Thoracic aorta (tissue), 2 donors: ENCODE results near the gene DNASE2B. TPM values are rescaled to one million over a fixed set of nuclear protein-coding genes. Genes with fewer than 3 reads are reported as not detected.

ENCODE experiments used
- ATAC-seq: fragments of 150-250 bp; one replicate; pipeline ENCODE4 v1.8.0; 2017; ENCODE audit warnings: low read depth; ENCODE audit not compliant: insufficient number of reproducible peaks, low FRiP score
- DNase-seq: peaks from one replicate; pipeline ENCODE4 v3.0.0-alpha.2; 2020; ENCODE audit warnings: low spot score
- H3K27ac ChIP-seq, 2 donors: fragments of 200-600 bp; sonication (generic); 1 replicate in 1 of 2; 2 replicates in 1 of 2; pipeline ENCODE4 v1.5.1; 2016; ENCODE audit warnings: mild to moderate bottlenecking in 2 of 2, moderate library complexity in 2 of 2
- H3K27me3 ChIP-seq: fragments of 200-600 bp; sonication (generic); replicated peaks from 2 replicates; pipeline ENCODE4 v1.6.0; 2016; ENCODE audit warnings: mild to moderate bottlenecking; ENCODE audit not compliant: insufficient read depth
- H3K36me3 ChIP-seq: fragments of 200-600 bp; sonication (generic); one replicate; pipeline ENCODE4 v1.5.1; 2016
- H3K4me1 ChIP-seq, 2 donors: fragments of 200-600 bp; sonication (generic); 1 replicate in 1 of 2; 2 replicates in 1 of 2; pipeline versions ENCODE4 v1.5.1 to v1.6.0; 2016; ENCODE audit warnings: low read depth in 2 of 2, mild to moderate bottlenecking in 1 of 2; ENCODE audit not compliant: control insufficient read depth in 1 of 2
- H3K4me3 ChIP-seq: fragments of 200-600 bp; sonication (generic); 2 replicates; pipeline ENCODE4 v1.5.1; 2016; ENCODE audit warnings: mild to moderate bottlenecking
- H3K9me3 ChIP-seq: fragments of 200-600 bp; sonication (generic); 2 replicates; pipeline ENCODE4 v1.5.1; 2016
- CTCF ChIP-seq: fragments of 200-600 bp; sonication (generic); IDR thresholded peaks from one replicate; pipeline ENCODE4 v1.5.1; 2019; ENCODE audit warnings: antibody characterized with exemption
- total RNA-seq, 2 donors: library from RNA; depleted of rRNA; stranded (reverse); fragments of >200 nt; gene quantifications; one replicate each; pipeline versions ENCODE4 v1.1.0 to v1.2.3, GENCODE V29; 2016

The DNASE2B gene
- total RNA-seq, 2 donors from 2014 or later = not detected

- no peak for TF ChIP-seq CTCF
- no peaks in the 10 kb centered on the region for H3K27me3 ChIP-seq
- H3K4me3 ChIP-seq = no peak overlapping the region
- no peaks in the 10 kb centered on the region for H3K9me3 ChIP-seq
- H3K36me3 ChIP-seq = no peaks in the 10 kb centered on the region
- H3K4me1 ChIP-seq = no peaks in the 10 kb centered on the region
- DNase-seq (no peak), ATAC-seq (no peak)
- H3K27ac ChIP-seq = no peak overlapping the region
Observed at GRCh38 chr1:84387480-84388163, 10.7 kb upstream of the DNASE2B start.

GRCh38 chr1:84390226-84390625, 8.1 kb upstream of the DNASE2B start:
- no peak for TF ChIP-seq CTCF
- ATAC-seq (no peak), DNase-seq (no peak)
- Histone ChIP-seq H3K27ac (no peak overlapping the region), H3K36me3 (no peaks in the 10 kb centered on the region), H3K9me3 (no peaks in the 10 kb centered on the region), H3K27me3 (no peaks in the 10 kb centered on the region), H3K4me1 (no peaks in the 10 kb centered on the region), H3K4me3 (no peak overlapping the region)

GRCh38 chr1:84401156-84401555, 2.9 kb downstream of the DNASE2B start:
- no peaks in the 10 kb centered on the region for H3K4me1 ChIP-seq
- H3K36me3 ChIP-seq = no peaks in the 10 kb centered on the region
- ATAC-seq = no peak
- no peaks in the 10 kb centered on the region for H3K27me3 ChIP-seq
- no peak for DNase-seq
- H3K9me3 ChIP-seq = no peaks in the 10 kb centered on the region
- H3K4me3 ChIP-seq = no peak overlapping the region
- H3K27ac ChIP-seq = no peak overlapping the region
- TF ChIP-seq CTCF = no peak

- DNase-seq = no peak
- ATAC-seq = no peak
- no peak for TF ChIP-seq CTCF
- no peaks in the 10 kb centered on the region for H3K36me3 ChIP-seq
- H3K27ac ChIP-seq = no peak overlapping the region
- no peak overlapping the region for H3K4me3 ChIP-seq
- no peaks in the 10 kb centered on the region for H3K9me3 ChIP-seq
- no peaks in the 10 kb centered on the region for H3K27me3 ChIP-seq
- no peaks in the 10 kb centered on the region for H3K4me1 ChIP-seq
Observed at GRCh38 chr1:84402060-84402459, 3.8 kb downstream of the DNASE2B start.

GRCh38 chr1:84402501-84402900, 4.2 kb downstream of the DNASE2B start:
- H3K4me1 ChIP-seq = peaks cover 2 to 4% of the 10 kb centered on the region in 2 donors
- DNase-seq (no peak), ATAC-seq (no peak)
- H3K27ac ChIP-seq = no peak overlapping the region
- no peak for TF ChIP-seq CTCF
- H3K4me3 ChIP-seq = no peak overlapping the region
- H3K36me3 ChIP-seq = no peaks in the 10 kb centered on the region
- no peaks in the 10 kb centered on the region for H3K9me3 ChIP-seq
- no peaks in the 10 kb centered on the region for H3K27me3 ChIP-seq
